Thoracic aorta (tissue), 2 donors: ENCODE measurements around the gene TMEM198. TPM values are rescaled to one million over a fixed set of nuclear protein-coding genes. Genes with fewer than 3 reads are reported as not detected.

Source experiments
- ATAC-seq: fragments of 150-250 bp; one replicate; pipeline ENCODE4 v1.8.0; 2017; ENCODE audit warnings: low read depth; ENCODE audit not compliant: insufficient number of reproducible peaks, low FRiP score
- DNase-seq: peaks from one replicate; pipeline ENCODE4 v3.0.0-alpha.2; 2020; ENCODE audit warnings: low spot score
- H3K27ac ChIP-seq, 2 donors: fragments of 200-600 bp; sonication (generic); 1 replicate in 1 of 2; 2 replicates in 1 of 2; pipeline ENCODE4 v1.5.1; 2016; ENCODE audit warnings: mild to moderate bottlenecking in 2 of 2, moderate library complexity in 2 of 2
- H3K27me3 ChIP-seq: fragments of 200-600 bp; sonication (generic); replicated peaks from 2 replicates; pipeline ENCODE4 v1.6.0; 2016; ENCODE audit warnings: mild to moderate bottlenecking; ENCODE audit not compliant: insufficient read depth
- H3K36me3 ChIP-seq: fragments of 200-600 bp; sonication (generic); one replicate; pipeline ENCODE4 v1.5.1; 2016
- H3K4me1 ChIP-seq, 2 donors: fragments of 200-600 bp; sonication (generic); 1 replicate in 1 of 2; 2 replicates in 1 of 2; pipeline versions ENCODE4 v1.5.1 to v1.6.0; 2016; ENCODE audit warnings: low read depth in 2 of 2, mild to moderate bottlenecking in 1 of 2; ENCODE audit not compliant: control insufficient read depth in 1 of 2
- H3K4me3 ChIP-seq: fragments of 200-600 bp; sonication (generic); 2 replicates; pipeline ENCODE4 v1.5.1; 2016; ENCODE audit warnings: mild to moderate bottlenecking
- H3K9me3 ChIP-seq: fragments of 200-600 bp; sonication (generic); 2 replicates; pipeline ENCODE4 v1.5.1; 2016
- total RNA-seq, 2 donors: library from RNA; depleted of rRNA; stranded (reverse); fragments of >200 nt; gene quantifications; one replicate each; pipeline versions ENCODE4 v1.1.0 to v1.2.3, GENCODE V29; 2016
- TF ChIP-seq, protein P1 (sequence below): fragments of 200-600 bp; sonication (generic); IDR thresholded peaks from one replicate; pipeline ENCODE4 v1.5.1; 2019; ENCODE audit warnings: antibody characterized with exemption

The TMEM198 gene
- total RNA-seq, 2 donors from 2014 or later = 1.4 to 3.9 TPM

- peaks cover 16 to 28% of the 10 kb centered on the region in 2 donors for H3K4me1 ChIP-seq
- peaks cover 7% of the 10 kb centered on the region for H3K27me3 ChIP-seq
- H3K9me3 ChIP-seq = no peaks in the 10 kb centered on the region
- H3K36me3 ChIP-seq = no peaks in the 10 kb centered on the region
- H3K27ac ChIP-seq = no peak overlapping the region
- ATAC-seq (no peak), DNase-seq (no peak)
- no peak overlapping the region for H3K4me3 ChIP-seq
- TF ChIP-seq, protein P1, sequence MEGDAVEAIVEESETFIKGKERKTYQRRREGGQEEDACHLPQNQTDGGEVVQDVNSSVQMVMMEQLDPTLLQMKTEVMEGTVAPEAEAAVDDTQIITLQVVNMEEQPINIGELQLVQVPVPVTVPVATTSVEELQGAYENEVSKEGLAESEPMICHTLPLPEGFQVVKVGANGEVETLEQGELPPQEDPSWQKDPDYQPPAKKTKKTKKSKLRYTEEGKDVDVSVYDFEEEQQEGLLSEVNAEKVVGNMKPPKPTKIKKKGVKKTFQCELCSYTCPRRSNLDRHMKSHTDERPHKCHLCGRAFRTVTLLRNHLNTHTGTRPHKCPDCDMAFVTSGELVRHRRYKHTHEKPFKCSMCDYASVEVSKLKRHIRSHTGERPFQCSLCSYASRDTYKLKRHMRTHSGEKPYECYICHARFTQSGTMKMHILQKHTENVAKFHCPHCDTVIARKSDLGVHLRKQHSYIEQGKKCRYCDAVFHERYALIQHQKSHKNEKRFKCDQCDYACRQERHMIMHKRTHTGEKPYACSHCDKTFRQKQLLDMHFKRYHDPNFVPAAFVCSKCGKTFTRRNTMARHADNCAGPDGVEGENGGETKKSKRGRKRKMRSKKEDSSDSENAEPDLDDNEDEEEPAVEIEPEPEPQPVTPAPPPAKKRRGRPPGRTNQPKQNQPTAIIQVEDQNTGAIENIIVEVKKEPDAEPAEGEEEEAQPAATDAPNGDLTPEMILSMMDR = no peak
Observed at GRCh38 chr2:219513787-219514186, 30.0 kb upstream of the TMEM198 start.

DNA sequence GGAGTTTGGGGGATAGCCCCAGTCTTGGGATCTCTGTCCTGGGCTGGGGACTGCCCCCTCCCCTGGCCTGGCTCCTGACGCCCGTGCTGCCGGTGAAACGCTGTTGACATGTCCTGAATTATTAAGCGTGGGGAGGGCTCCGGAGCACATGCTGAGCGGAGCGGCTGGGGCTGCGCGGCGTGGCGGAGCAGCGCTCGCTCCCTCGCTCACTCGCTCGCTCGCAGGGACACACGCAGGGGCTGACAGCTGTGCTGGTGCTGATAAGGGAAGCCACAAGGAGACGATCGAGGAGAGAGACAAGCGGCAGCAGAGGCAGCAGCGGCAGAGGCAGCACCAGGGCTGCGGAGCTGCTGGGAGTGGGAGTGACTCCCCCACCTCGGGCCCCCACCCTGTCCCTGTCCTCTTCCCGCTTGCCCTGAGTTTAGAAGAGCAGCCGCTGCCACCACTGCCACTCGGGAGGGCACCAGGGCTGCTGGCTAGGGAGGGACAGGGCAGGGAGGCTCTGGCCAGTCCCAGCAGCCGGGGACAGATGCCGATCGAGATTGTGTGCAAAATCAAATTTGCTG, 29.5 kb upstream of the TMEM198 start, which contains the start of gene ASIC4:
ASIC4 (plus strand) TSS at position 287 of the 566 bp plus-strand sequence; CDS start at position 530, 243 bp downstream.
- no peaks in the 10 kb centered on the region for H3K36me3 ChIP-seq
- no peak for DNase-seq
- H3K4me1 ChIP-seq = peaks cover 11 to 23% of the 10 kb centered on the region in 2 donors
- TF ChIP-seq, protein P1 = no peak
- H3K4me3 ChIP-seq = no peak within 1 kb of the TSS
- H3K27ac ChIP-seq = no peak within 1 kb of the TSS
- no peak for ATAC-seq
- no peaks in the 10 kb centered on the region for H3K9me3 ChIP-seq
- peaks cover 7% of the 10 kb centered on the region for H3K27me3 ChIP-seq

- H3K9me3 ChIP-seq = no peaks in the 10 kb centered on the region
- H3K27me3 ChIP-seq = peaks cover 7% of the 10 kb centered on the region
- H3K4me3 ChIP-seq = no peak overlapping the region
- H3K36me3 ChIP-seq = no peaks in the 10 kb centered on the region
- DNase-seq (no peak), ATAC-seq (no peak)
- H3K27ac ChIP-seq = no peak overlapping the region
- TF ChIP-seq, protein P1 = no peak
- H3K4me1 ChIP-seq = peaks cover 7 to 18% of the 10 kb centered on the region in 2 donors
Observed at GRCh38 chr2:219514836-219515235, 29.0 kb upstream of the TMEM198 start.

DNA sequence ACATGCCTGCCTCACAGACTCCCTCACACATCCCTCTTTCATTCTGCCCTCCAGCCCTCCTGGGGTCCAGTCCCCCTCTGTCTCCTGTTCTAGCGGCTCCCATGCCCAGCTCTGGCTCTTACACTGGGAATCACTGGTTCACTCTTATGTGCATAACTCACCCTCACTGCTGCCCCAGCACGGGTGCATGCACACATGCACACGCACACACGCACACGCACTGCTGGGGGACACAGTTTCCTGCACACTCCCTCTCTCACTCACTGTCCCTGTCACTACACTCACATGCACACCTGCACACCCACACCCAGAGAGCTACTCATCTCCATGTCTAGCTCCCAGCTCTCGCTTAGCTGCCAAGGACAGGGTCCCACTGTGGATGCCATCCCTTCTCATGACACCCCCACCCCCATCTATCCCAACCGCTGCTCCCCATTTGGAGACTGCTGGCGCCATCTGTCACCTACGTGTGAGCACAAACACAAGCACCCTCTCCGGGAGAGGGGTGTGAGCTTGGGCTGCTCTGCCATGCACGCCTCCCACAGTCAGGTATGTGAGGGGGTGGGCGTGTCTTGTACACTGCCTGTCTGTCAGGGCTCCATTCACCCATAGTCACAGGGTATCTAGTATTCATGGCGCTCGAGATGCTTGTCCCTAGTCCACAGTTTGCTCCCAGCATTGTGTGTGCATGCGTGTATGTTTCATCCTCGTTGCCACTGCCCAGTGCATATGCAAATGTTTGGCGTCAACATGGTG, 27.8 kb upstream of the TMEM198 start:
- Histone ChIP-seq H3K9me3 (no peaks in the 10 kb centered on the region), H3K36me3 (no peaks in the 10 kb centered on the region), H3K27me3 (peaks cover 7% of the 10 kb centered on the region), H3K4me1 (peaks cover 0 to 13% of the 10 kb centered on the region in 2 donors), H3K4me3 (no peak overlapping the region), H3K27ac (no peak overlapping the region)
- DNase-seq (no peak), ATAC-seq (no peak)
- TF ChIP-seq, protein P1 = no peak

GRCh38 chr2:219516888-219517287, 26.9 kb upstream of the TMEM198 start:
- TF ChIP-seq, protein P1 = no peak
- Histone ChIP-seq H3K36me3 (no peaks in the 10 kb centered on the region), H3K9me3 (no peaks in the 10 kb centered on the region), H3K27me3 (peaks cover 7% of the 10 kb centered on the region), H3K4me1 (peaks cover 0 to 21% of the 10 kb centered on the region in 2 donors), H3K27ac (no peak overlapping the region), H3K4me3 (no peak overlapping the region)
- ATAC-seq (no peak), DNase-seq (no peak)
